ENCODE data around the gene MTF2.

GRCh38 chr1:93113127-93113526, 34.0 kb downstream of the MTF2 start:
- TF ChIP-seq EZH2phosphoT487 (IDR thresholded peaks at IDR 0.05; ENCODE audit: insufficient read depth, low read depth) (no peak), EZH2 (IDR thresholded peaks at IDR 0.05; ENCODE audit: insufficient read depth, poor library complexity, severe bottlenecking) (no peak)

All from GM23248 (cell line).